Measurements from ENCODE around the gene OR51I1. TPM values are rescaled to one million over a fixed set of nuclear protein-coding genes. Genes with fewer than 3 reads are reported as not detected.

Gene OR51I1
- total and polyA plus RNA-seq, 2 experiments from 2014 or later: 0.60 TPM; not detected in 1

- H3K27me3 ChIP-seq: no peaks in the 10 kb centered on the region
- H3K36me3 ChIP-seq: no peaks in the 10 kb centered on the region
- no peak for TF ChIP-seq CTCF (IDR thresholded peaks at IDR 0.05; ENCODE audit: low read depth, low read length)
- no peaks in the 10 kb centered on the region for H3K9me3 ChIP-seq (ENCODE audit: low read depth)
- H3K4me1 ChIP-seq (ENCODE audit: low read depth): no peaks in the 10 kb centered on the region
- no peak overlapping the region for H3K4me3 ChIP-seq
- H3K27ac ChIP-seq: no peak overlapping the region
- no peak for DNase-seq (ENCODE audit: low read depth in 1 of 2, low spot score in 1 of 2)
These were observed 20.3 kb downstream of the OR51I1 start for GRCh38 chr11:5420993-5421392.

DNA sequence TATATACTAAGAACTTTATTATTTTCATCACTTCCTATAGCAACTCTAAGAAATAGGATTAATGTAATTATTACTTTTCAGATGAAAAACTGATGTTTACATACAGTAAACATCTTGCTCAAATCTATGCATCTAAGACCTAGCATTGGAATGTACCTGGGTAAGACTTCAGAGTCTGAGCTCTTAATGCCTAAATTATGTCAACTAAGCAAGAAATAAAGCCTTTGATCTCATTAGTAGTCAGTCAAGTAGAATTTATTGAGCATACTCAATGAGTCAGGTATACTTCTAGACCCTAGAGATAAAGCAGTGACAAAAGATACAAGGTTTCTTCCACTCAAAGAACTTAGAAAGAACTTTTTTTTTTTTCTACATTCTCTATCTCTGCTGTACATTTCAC, 36.1 kb downstream of the OR51I1 start:
- Histone ChIP-seq H3K27ac (no peak overlapping the region), H3K27me3 (no peaks in the 10 kb centered on the region), H3K36me3 (no peaks in the 10 kb centered on the region), H3K4me3 (no peak overlapping the region), H3K9me3 (ENCODE audit: low read depth) (no peaks in the 10 kb centered on the region), H3K4me1 (ENCODE audit: low read depth) (no peaks in the 10 kb centered on the region)
- DNase-seq (ENCODE audit: low read depth in 1 of 2, low spot score in 1 of 2): no peak
- TF ChIP-seq CTCF (IDR thresholded peaks at IDR 0.05; ENCODE audit: low read depth, low read length): no peak

- DNase-seq (ENCODE audit: low read depth in 1 of 2, low spot score in 1 of 2): no peak
- Histone ChIP-seq H3K4me1 (ENCODE audit: low read depth) (no peaks in the 10 kb centered on the region), H3K27me3 (no peaks in the 10 kb centered on the region), H3K36me3 (no peaks in the 10 kb centered on the region), H3K9me3 (ENCODE audit: low read depth) (no peaks in the 10 kb centered on the region), H3K27ac (no peak overlapping the region), H3K4me3 (no peak overlapping the region)
- TF ChIP-seq CTCF (IDR thresholded peaks at IDR 0.05; ENCODE audit: low read depth, low read length): no peak
These were observed 42.4 kb downstream of the OR51I1 start for GRCh38 chr11:5398936-5399335.

GRCh38 chr11:5394091-5394490, 47.2 kb downstream of the OR51I1 start:
- Histone ChIP-seq H3K27me3 (no peaks in the 10 kb centered on the region), H3K4me3 (no peak overlapping the region), H3K9me3 (ENCODE audit: low read depth) (no peaks in the 10 kb centered on the region), H3K27ac (no peak overlapping the region), H3K36me3 (no peaks in the 10 kb centered on the region), H3K4me1 (ENCODE audit: low read depth) (no peaks in the 10 kb centered on the region)
- TF ChIP-seq CTCF (IDR thresholded peaks at IDR 0.05; ENCODE audit: low read depth, low read length): no peak
- no peak for DNase-seq (ENCODE audit: low read depth in 1 of 2, low spot score in 1 of 2)

Other genes with a start within 250 kb of the OR51I1 start
- gene OR51V1, start 240.8 kb downstream of the OR51I1 start, total RNA-seq: not detected in 2 replicates
- not detected in 2 replicates for gene OR51V1, start 240.8 kb downstream of the OR51I1 start, polyA plus RNA-seq
- not detected in 2 replicates for gene HBB, start 214.4 kb downstream of the OR51I1 start, total RNA-seq
- gene HBB, start 214.4 kb downstream of the OR51I1 start, polyA plus RNA-seq: not detected in 2 replicates
- 0.95 TPM in 1 of 2 replicates, not detected in the other for gene HBD, start 207.0 kb downstream of the OR51I1 start, total RNA-seq
- gene HBD, start 207.0 kb downstream of the OR51I1 start, polyA plus RNA-seq: 2.8 TPM in 1 of 2 replicates, not detected in the other
- not detected in 2 replicates for gene HBG1, start 191.7 kb downstream of the OR51I1 start, total RNA-seq
- gene HBG1, start 191.7 kb downstream of the OR51I1 start, polyA plus RNA-seq: not detected in 2 replicates
- gene HBG2, start 186.7 kb downstream of the OR51I1 start, total RNA-seq: not detected in 2 replicates
- gene HBG2, start 186.7 kb downstream of the OR51I1 start, polyA plus RNA-seq: 0.54 TPM in 1 of 2 replicates, not detected in the other
- 0.32 and 0.51 TPM in 2 replicates for gene HBE1, start 171.6 kb downstream of the OR51I1 start, total RNA-seq
- gene HBE1, start 171.6 kb downstream of the OR51I1 start, polyA plus RNA-seq: 0.23 TPM in 1 of 2 replicates, not detected in the other
- gene OR51B4, start 139.6 kb downstream of the OR51I1 start, total RNA-seq: 0.57 and 0.85 TPM in 2 replicates
- gene OR51B4, start 139.6 kb downstream of the OR51I1 start, polyA plus RNA-seq: 0.24 TPM in 1 of 2 replicates, not detected in the other
- gene OR51B2, start 117.2 kb downstream of the OR51I1 start, total RNA-seq: 1.6 TPM in 1 of 2 replicates, not detected in the other
- not detected in 2 replicates for gene OR51B2, start 117.2 kb downstream of the OR51I1 start, polyA plus RNA-seq
- 1.4 and 3.6 TPM in 2 replicates for gene OR51B5, start 98.0 kb downstream of the OR51I1 start, total RNA-seq
- 0.25 and 1.1 TPM in 2 replicates for gene OR51B5, start 98.0 kb downstream of the OR51I1 start, polyA plus RNA-seq
- not detected in 2 replicates for gene OR51B6, start 90.0 kb downstream of the OR51I1 start, total RNA-seq
- gene OR51B6, start 90.0 kb downstream of the OR51I1 start, polyA plus RNA-seq: 0.39 TPM in 1 of 2 replicates, not detected in the other
- gene OR51M1, start 57.7 kb downstream of the OR51I1 start, total RNA-seq: not detected in 2 replicates
- gene OR51M1, start 57.7 kb downstream of the OR51I1 start, polyA plus RNA-seq: not detected in 2 replicates
- not detected in 2 replicates for gene OR51Q1, start 19.4 kb downstream of the OR51I1 start, total RNA-seq
- gene OR51Q1, start 19.4 kb downstream of the OR51I1 start, polyA plus RNA-seq: not detected in 2 replicates
- not detected in 2 replicates for gene OR51I2, start 7.8 kb upstream of the OR51I1 start, total RNA-seq
- gene OR51I2, start 7.8 kb upstream of the OR51I1 start, polyA plus RNA-seq: 0.19 TPM in 1 of 2 replicates, not detected in the other
- gene OR52D1, start 47.2 kb upstream of the OR51I1 start, total RNA-seq: not detected in 2 replicates
- gene OR52D1, start 47.2 kb upstream of the OR51I1 start, polyA plus RNA-seq: 0.82 TPM in 1 of 2 replicates, not detected in the other
- gene UBQLN3, start 68.4 kb upstream of the OR51I1 start, total RNA-seq: 0.81 and 1.9 TPM in 2 replicates
- gene UBQLN3, start 68.4 kb upstream of the OR51I1 start, polyA plus RNA-seq: 0.52 TPM in 1 of 2 replicates, not detected in the other
- gene UBQLNL, start 75.2 kb upstream of the OR51I1 start, total RNA-seq: 0.92 and 3.4 TPM in 2 replicates
- gene UBQLNL, start 75.2 kb upstream of the OR51I1 start, polyA plus RNA-seq: 2.1 and 2.4 TPM in 2 replicates
- 0.46 and 0.83 TPM in 2 replicates for gene OR52H1, start 107.0 kb upstream of the OR51I1 start, total RNA-seq
- 0.43 TPM in 1 of 2 replicates, not detected in the other for gene OR52H1, start 107.0 kb upstream of the OR51I1 start, polyA plus RNA-seq
- not detected in 2 replicates for gene OR52B6, start 139.4 kb upstream of the OR51I1 start, total RNA-seq
- gene OR52B6, start 139.4 kb upstream of the OR51I1 start, polyA plus RNA-seq: 0.52 TPM in 1 of 2 replicates, not detected in the other
- gene TRIM6, start 155.1 kb upstream of the OR51I1 start, total RNA-seq: 5.5 and 11.4 TPM in 2 replicates
- gene TRIM6, start 155.1 kb upstream of the OR51I1 start, polyA plus RNA-seq: 4.3 and 10.8 TPM in 2 replicates
- 0.81 and 2.4 TPM in 2 replicates for gene TRIM34, start 183.5 kb upstream of the OR51I1 start, total RNA-seq
- gene TRIM34, start 183.5 kb upstream of the OR51I1 start, polyA plus RNA-seq: 1.6 and 2.4 TPM in 2 replicates
- 13.4 and 18.0 TPM in 2 replicates for gene TRIM5, start 243.6 kb upstream of the OR51I1 start, total RNA-seq
- gene TRIM5, start 243.6 kb upstream of the OR51I1 start, polyA plus RNA-seq: 12.6 and 19.9 TPM in 2 replicates
- gene TRIM22, start 248.3 kb upstream of the OR51I1 start, total RNA-seq: 0.07 TPM in 1 of 2 replicates, not detected in the other
- 0.32 and 1.3 TPM in 2 replicates for gene TRIM22, start 248.3 kb upstream of the OR51I1 start, polyA plus RNA-seq

All from cardiac muscle cell (in vitro differentiated cells and primary cell).